Activated T-cell treated with anti-CD3 and anti-CD28 coated beads, Interleukin-2, amount 50 U/mL, for 24 hours (primary cell): Measurements from ENCODE around the gene CMBL.

ENCODE experiments used
- DNase-seq: peaks from one replicate; pipeline ENCODE4 v3.0.0-alpha.2; 2020
- H3K27ac Mint-ChIP-seq: 2 replicates; pipeline ENCODE4 v1.8.0; 2020; ENCODE audit warnings: mild to moderate bottlenecking, mixed read lengths
- H3K27me3 Mint-ChIP-seq: 2 replicates; pipeline ENCODE4 v1.8.0; 2020; ENCODE audit warnings: mixed read lengths
- H3K36me3 Mint-ChIP-seq: 2 replicates; pipeline ENCODE4 v1.8.0; 2020; ENCODE audit warnings: low read depth, mixed read lengths
- H3K4me1 Mint-ChIP-seq: 2 replicates; pipeline ENCODE4 v1.8.0; 2020; ENCODE audit warnings: low read depth, mixed read lengths
- H3K4me3 Mint-ChIP-seq: 2 replicates; pipeline ENCODE4 v1.8.0; 2020; ENCODE audit warnings: mild to moderate bottlenecking, moderate library complexity, mixed read lengths
- H3K9me3 Mint-ChIP-seq: 2 replicates; pipeline ENCODE4 v1.8.0; 2020; ENCODE audit warnings: mixed read lengths

CMBL gene

GRCh38 chr5:10272053-10272874, 35.4 kb downstream of the CMBL start:
- H3K36me3 Mint-ChIP-seq: peaks cover under 1% of the 10 kb centered on the region
- H3K27me3 Mint-ChIP-seq: peaks cover 5% of the 10 kb centered on the region
- no peak for DNase-seq
- peaks cover 18% of the 10 kb centered on the region for H3K4me1 Mint-ChIP-seq
- H3K9me3 Mint-ChIP-seq: no peaks in the 10 kb centered on the region
- H3K4me3 Mint-ChIP-seq: no peak overlapping the region
- no peak overlapping the region for H3K27ac Mint-ChIP-seq

- Mint-ChIP-seq H3K27ac (no peak overlapping the region), H3K9me3 (no peaks in the 10 kb centered on the region), H3K4me3 (no peak overlapping the region), H3K36me3 (peaks cover 39% of the 10 kb centered on the region), H3K4me1 (peaks cover 10% of the 10 kb centered on the region), H3K27me3 (peaks cover 3% of the 10 kb centered on the region)
- DNase-seq: no peak
These were observed 39.6 kb downstream of the CMBL start for GRCh38 chr5:10268100-10268499.

- H3K4me1 Mint-ChIP-seq: peaks cover 12% of the 10 kb centered on the region
- no peaks in the 10 kb centered on the region for H3K9me3 Mint-ChIP-seq
- peaks cover 50% of the 10 kb centered on the region for H3K36me3 Mint-ChIP-seq
- no peak overlapping the region for H3K4me3 Mint-ChIP-seq
- no peak for DNase-seq
- no peak overlapping the region for H3K27ac Mint-ChIP-seq
- peaks cover 3% of the 10 kb centered on the region for H3K27me3 Mint-ChIP-seq
These were observed 40.9 kb downstream of the CMBL start for GRCh38 chr5:10266839-10267238.

- Mint-ChIP-seq H3K4me1 (peaks cover 12% of the 10 kb centered on the region), H3K9me3 (no peaks in the 10 kb centered on the region), H3K27ac (peak overlapping the region; percentile 29), H3K4me3 (no peak overlapping the region), H3K27me3 (no peaks in the 10 kb centered on the region), H3K36me3 (peaks cover 57% of the 10 kb centered on the region)
- DNase-seq: no peak
These were observed 41.6 kb downstream of the CMBL start for GRCh38 chr5:10266137-10266536.

GRCh38 chr5:10265245-10266109, 42.2 kb downstream of the CMBL start:
- Mint-ChIP-seq H3K4me1 (peaks cover 12% of the 10 kb centered on the region), H3K36me3 (peaks cover 64% of the 10 kb centered on the region), H3K27me3 (no peaks in the 10 kb centered on the region), H3K27ac (peak overlapping the region; percentile 50), H3K9me3 (no peaks in the 10 kb centered on the region), H3K4me3 (no peak overlapping the region)
- DNase-seq: no peak

- no peak overlapping the region for H3K27ac Mint-ChIP-seq
- H3K9me3 Mint-ChIP-seq: no peaks in the 10 kb centered on the region
- H3K4me3 Mint-ChIP-seq: no peak overlapping the region
- H3K27me3 Mint-ChIP-seq: no peaks in the 10 kb centered on the region
- no peak for DNase-seq
- peaks cover 16% of the 10 kb centered on the region for H3K4me1 Mint-ChIP-seq
- peaks cover 73% of the 10 kb centered on the region for H3K36me3 Mint-ChIP-seq
These were observed 43.1 kb downstream of the CMBL start for GRCh38 chr5:10264604-10265003.

GRCh38 chr5:10262995-10263394, 44.7 kb downstream of the CMBL start:
- Mint-ChIP-seq H3K9me3 (no peaks in the 10 kb centered on the region), H3K36me3 (peaks cover 89% of the 10 kb centered on the region), H3K4me3 (no peak overlapping the region), H3K27me3 (no peaks in the 10 kb centered on the region), H3K4me1 (peaks cover 19% of the 10 kb centered on the region), H3K27ac (peak overlapping the region; percentile 56)
- DNase-seq: no peak

GRCh38 chr5:10262121-10262774, 45.5 kb downstream of the CMBL start:
- no peaks in the 10 kb centered on the region for H3K9me3 Mint-ChIP-seq
- no peak for DNase-seq
- peaks cover 96% of the 10 kb centered on the region for H3K36me3 Mint-ChIP-seq
- H3K27ac Mint-ChIP-seq: peak overlapping the region; percentile 50
- no peaks in the 10 kb centered on the region for H3K27me3 Mint-ChIP-seq
- no peak overlapping the region for H3K4me3 Mint-ChIP-seq
- H3K4me1 Mint-ChIP-seq: peaks cover 24% of the 10 kb centered on the region

GRCh38 chr5:10261065-10261464, 46.6 kb downstream of the CMBL start:
- Mint-ChIP-seq H3K4me1 (peaks cover 29% of the 10 kb centered on the region), H3K4me3 (no peak overlapping the region), H3K27me3 (no peaks in the 10 kb centered on the region), H3K27ac (peak overlapping the region; percentile 84), H3K9me3 (no peaks in the 10 kb centered on the region), H3K36me3 (peaks cover 99% of the 10 kb centered on the region)
- no peak for DNase-seq

GRCh38 chr5:10259899-10260298, 47.8 kb downstream of the CMBL start:
- peaks cover 99% of the 10 kb centered on the region for H3K36me3 Mint-ChIP-seq
- H3K4me3 Mint-ChIP-seq: no peak overlapping the region
- no peak for DNase-seq
- peak overlapping the region; percentile 86 for H3K27ac Mint-ChIP-seq
- no peaks in the 10 kb centered on the region for H3K27me3 Mint-ChIP-seq
- peaks cover 40% of the 10 kb centered on the region for H3K4me1 Mint-ChIP-seq
- H3K9me3 Mint-ChIP-seq: no peaks in the 10 kb centered on the region

GRCh38 chr5:10257870-10258269, 49.8 kb downstream of the CMBL start:
- no peaks in the 10 kb centered on the region for H3K27me3 Mint-ChIP-seq
- peaks cover 99% of the 10 kb centered on the region for H3K36me3 Mint-ChIP-seq
- H3K4me3 Mint-ChIP-seq: no peak overlapping the region
- no peak for DNase-seq
- no peaks in the 10 kb centered on the region for H3K9me3 Mint-ChIP-seq
- peak overlapping the region; percentile 90 for H3K27ac Mint-ChIP-seq
- peaks cover 60% of the 10 kb centered on the region for H3K4me1 Mint-ChIP-seq

- H3K4me3 Mint-ChIP-seq: no peak overlapping the region
- peaks cover 96% of the 10 kb centered on the region for H3K36me3 Mint-ChIP-seq
These were observed 53.0 kb downstream of the CMBL start for GRCh38 chr5:10254686-10255085.

GRCh38 chr5:10253390-10253789, 54.3 kb downstream of the CMBL start:
- peak overlapping the region; percentile 61 for H3K4me3 Mint-ChIP-seq
- no peak for DNase-seq
- H3K27ac Mint-ChIP-seq: peak overlapping the region; percentile 71
- no peaks in the 10 kb centered on the region for H3K9me3 Mint-ChIP-seq
- peaks cover 79% of the 10 kb centered on the region for H3K4me1 Mint-ChIP-seq
- H3K36me3 Mint-ChIP-seq: peaks cover 90% of the 10 kb centered on the region
- H3K27me3 Mint-ChIP-seq: no peaks in the 10 kb centered on the region

More at GRCh38 chr5:10254686-10255085, 53.0 kb downstream of the CMBL start:
- H3K9me3 Mint-ChIP-seq: no peaks in the 10 kb centered on the region
- peaks cover 72% of the 10 kb centered on the region for H3K4me1 Mint-ChIP-seq
- DNase-seq: no peak
- peak overlapping the region; percentile 88 for H3K27ac Mint-ChIP-seq
- H3K27me3 Mint-ChIP-seq: no peaks in the 10 kb centered on the region

- DNase-seq: no peak
- H3K36me3 Mint-ChIP-seq: peaks cover 77% of the 10 kb centered on the region
- H3K4me3 Mint-ChIP-seq: peak overlapping the region; percentile 90
- H3K27ac Mint-ChIP-seq: peak overlapping the region; percentile 100
- H3K4me1 Mint-ChIP-seq: peaks cover 76% of the 10 kb centered on the region
- H3K27me3 Mint-ChIP-seq: no peaks in the 10 kb centered on the region
- no peaks in the 10 kb centered on the region for H3K9me3 Mint-ChIP-seq
These were observed 56.3 kb downstream of the CMBL start for GRCh38 chr5:10251405-10251804.
